Skin of body (tissue), 2 donors: Measurements from ENCODE around the gene CACNB2. TPM values are rescaled to one million over a fixed set of nuclear protein-coding genes. Genes with fewer than 3 reads are reported as not detected.

Experiments used
- DNase-seq: peaks from one replicate; lab custom pipeline; 2025; lab: John Stamatoyannopoulos, UW
- total RNA-seq: library from RNA; depleted of rRNA; stranded (reverse); fragments of >200 nt; gene quantifications from one replicate; pipeline ENCODE4 v1.2.3, GENCODE V29; 2014

CACNB2 gene
- total RNA-seq, 1 donor from 2014 or later, result 2.6 TPM

DNA sequence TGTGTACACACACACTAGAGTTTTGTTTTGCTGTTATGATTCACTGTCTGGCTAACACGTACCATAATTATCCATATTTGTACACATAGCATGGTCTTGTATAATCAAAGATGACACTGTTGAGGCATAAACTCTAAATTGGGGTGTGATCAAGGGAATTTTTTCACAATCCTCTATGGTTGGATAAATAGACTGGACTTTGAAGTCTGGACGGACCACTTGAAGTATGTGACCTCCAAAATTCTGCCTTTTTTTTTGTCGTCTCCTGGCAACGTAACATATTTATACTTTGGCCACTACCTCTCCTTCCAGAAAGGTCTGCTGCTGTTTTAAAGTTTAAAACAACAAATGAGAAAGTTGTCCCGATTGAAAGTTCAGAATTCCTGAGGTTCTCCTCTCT lies 193.4 kb downstream of the CACNB2 start:
- peak; percentile 16 for DNase-seq

DNA sequence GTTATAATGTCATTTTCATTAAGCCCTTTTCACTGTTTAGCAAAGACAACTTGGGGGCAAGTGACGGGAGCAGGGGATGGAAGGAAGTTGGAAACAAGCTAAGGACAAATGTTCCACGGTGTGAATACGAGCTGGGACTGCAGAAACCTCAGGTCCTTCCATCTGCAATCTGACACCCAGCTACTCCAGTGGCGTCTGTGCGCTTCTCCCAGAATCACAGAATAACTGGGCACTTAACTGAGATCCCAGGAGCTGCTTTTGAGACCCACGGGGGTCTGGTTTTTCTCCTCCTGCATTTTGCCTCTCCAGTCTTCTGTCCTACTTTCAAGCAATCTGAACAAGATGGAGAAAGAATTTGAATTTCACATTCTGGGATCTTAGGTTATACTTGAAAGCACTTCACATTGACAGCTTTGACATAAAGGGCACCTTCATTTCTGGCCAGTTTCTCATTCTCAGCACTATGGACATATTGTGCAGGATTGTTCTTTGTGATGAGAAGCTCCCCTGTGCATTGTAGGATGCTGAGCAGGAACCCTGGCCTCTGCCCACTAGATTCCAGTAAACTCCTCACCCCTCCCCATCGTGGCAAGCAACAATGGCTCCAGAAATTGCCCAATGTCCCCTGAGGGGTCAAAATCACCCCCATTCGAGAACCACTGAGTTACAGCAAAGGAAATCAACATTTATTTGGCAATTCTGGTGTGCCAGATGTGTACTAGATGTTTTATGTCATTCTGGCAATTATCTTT lies 194.1 kb downstream of the CACNB2 start:
- DNase-seq, result no peak

- peak; percentile 10 for DNase-seq
These were observed 200.3 kb downstream of the CACNB2 start for GRCh38 chr10:18340496-18341051.

- no peak for DNase-seq
These were observed 200.8 kb downstream of the CACNB2 start for GRCh38 chr10:18341055-18341454.

GRCh38 chr10:18343573-18343972 lies 203.3 kb downstream of the CACNB2 start:
- no peak for DNase-seq

- no peak for DNase-seq
These were observed 205.1 kb downstream of the CACNB2 start for GRCh38 chr10:18345308-18345707.

- DNase-seq, result no peak
These were observed 210.1 kb downstream of the CACNB2 start for GRCh38 chr10:18350340-18350739.

DNA sequence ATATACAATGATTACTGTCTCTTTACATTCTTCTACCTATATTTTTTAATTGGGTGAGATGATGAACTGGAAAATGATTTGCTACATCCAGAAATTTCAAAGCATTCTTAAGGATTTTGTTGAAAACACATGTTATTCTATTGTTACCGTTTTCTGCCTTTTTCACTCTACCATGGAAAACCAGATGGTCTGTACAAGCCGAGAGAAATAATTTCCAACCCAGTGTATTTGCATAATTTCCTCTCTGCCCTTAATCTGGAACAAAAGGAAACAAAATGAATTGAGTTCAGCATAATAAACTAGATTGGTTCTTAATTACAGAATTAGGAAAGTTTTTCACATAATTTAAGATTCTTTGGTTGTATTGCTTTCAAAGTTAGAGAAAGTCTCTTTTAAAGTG lies 211.2 kb downstream of the CACNB2 start:
- no peak for DNase-seq

GRCh38 chr10:18352175-18352574 lies 212.0 kb downstream of the CACNB2 start:
- DNase-seq, result no peak

GRCh38 chr10:18359812-18360211 lies 219.6 kb downstream of the CACNB2 start:
- no peak for DNase-seq

- no peak for DNase-seq
These were observed 222.7 kb downstream of the CACNB2 start for GRCh38 chr10:18362892-18363291.

GRCh38 chr10:18364987-18365775 lies 225.0 kb downstream of the CACNB2 start:
- no peak for DNase-seq

DNA sequence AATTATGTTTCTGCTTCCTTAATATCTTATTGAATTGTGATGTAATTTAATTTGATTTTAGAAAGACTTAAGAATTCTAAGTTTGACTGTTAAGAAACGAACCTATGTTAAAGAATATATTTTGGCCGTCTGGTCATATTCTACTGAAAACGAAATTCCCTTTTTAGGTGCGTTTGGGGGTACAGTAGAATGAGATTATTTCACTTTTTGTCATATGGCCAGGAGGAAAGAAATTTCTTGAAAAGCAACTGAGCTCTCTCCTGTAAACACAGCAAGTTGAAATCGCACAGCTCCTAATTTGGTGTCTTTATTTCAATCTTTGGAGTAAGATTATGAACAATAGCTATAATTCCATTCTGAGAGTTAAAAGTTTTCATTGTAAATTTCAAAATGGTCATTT lies 227.6 kb downstream of the CACNB2 start:
- DNase-seq, result no peak

DNA sequence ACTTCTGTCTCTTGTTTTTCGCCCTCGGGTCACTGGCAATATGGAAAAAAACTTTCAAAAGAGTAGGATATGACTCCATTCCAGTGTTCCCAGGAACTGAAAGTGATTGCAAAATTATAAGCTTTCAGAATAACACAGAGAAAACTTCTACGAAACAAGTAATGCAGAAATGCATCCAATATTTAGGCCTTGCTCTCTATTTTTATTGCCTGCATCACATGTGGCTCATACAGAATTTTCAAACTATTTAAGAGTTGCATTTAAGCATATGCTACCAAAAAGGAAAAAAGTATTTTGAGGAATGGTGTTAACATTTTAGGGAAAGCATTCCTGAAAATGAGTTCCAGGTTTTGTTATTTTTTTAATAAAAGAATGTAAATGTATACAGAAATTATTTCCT lies 228.0 kb downstream of the CACNB2 start:
- DNase-seq, result no peak

GRCh38 chr10:18368682-18369081 lies 228.5 kb downstream of the CACNB2 start:
- DNase-seq, result no peak

- DNase-seq, result no peak
These were observed 229.7 kb downstream of the CACNB2 start for GRCh38 chr10:18369859-18370473.

DNA sequence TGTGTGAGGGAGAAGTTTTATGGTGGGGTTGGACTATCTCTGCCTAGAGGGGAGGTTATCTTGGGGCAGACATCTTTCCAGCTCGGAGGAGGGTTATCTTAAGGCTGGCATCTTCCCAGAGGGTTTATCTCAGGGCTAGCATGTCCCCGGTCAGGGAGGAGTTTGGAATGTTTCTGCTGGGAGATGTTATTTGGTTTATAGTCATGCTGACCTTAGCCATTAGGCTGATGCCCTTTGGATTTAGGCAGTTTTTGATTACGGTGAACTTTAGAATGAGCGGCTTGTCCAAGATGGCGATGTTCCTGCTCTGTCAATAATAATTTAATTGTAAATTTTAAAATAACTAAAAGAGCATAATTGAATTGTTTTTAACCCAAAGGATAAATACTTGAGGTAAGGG lies 236.4 kb downstream of the CACNB2 start:
- no peak for DNase-seq

GRCh38 chr10:18377898-18378297 lies 237.7 kb downstream of the CACNB2 start:
- DNase-seq, result no peak

GRCh38 chr10:18378766-18379165 lies 238.5 kb downstream of the CACNB2 start:
- DNase-seq, result no peak

DNA sequence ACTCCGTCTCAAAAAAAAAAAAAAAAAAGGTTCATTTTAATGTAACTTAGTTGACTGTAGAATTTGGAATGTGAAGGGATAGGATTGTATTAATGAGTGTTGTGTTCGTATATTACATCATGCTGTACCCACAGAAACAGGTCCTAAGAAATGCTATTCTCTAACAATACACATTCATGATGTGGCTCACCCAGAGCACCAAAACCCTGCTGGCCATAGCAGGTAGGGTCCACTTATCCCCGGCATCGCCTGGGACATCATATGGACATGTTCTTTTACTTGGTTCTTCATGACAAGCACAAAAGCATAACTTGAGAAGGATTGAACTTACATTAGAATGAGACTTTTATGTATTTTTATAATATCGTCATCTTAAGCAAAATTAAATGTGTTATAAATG lies 241.5 kb downstream of the CACNB2 start:
- no peak for DNase-seq

DNA sequence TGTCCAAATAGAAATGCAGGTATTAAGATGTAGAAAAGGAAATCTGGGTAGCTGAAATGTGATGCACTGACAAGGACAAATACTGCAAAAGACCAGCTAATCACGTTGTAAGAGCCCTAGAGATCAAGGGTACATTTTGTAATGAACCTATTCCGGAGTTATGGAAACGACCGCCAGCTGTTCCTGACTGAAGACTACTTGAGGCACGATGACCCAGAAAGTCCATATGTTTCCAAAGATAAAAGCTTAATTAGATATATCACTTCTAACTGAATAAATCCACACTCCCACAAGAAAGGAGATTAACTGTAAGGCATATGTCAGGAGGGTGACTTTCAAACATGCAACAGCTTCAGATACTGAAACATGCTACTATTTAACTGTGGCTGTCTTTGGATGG lies 257.7 kb downstream of the CACNB2 start:
- DNase-seq, result no peak

GRCh38 chr10:18399158-18399557 lies 258.9 kb downstream of the CACNB2 start:
- no peak for DNase-seq
